HFFc6 (cell line): Measurements from ENCODE around the gene YIF1A. TPM values are rescaled to one million over a fixed set of nuclear protein-coding genes. Genes with fewer than 3 reads are reported as not detected.

Experiments
- DNase-seq: peaks from one replicate; pipeline ENCODE4 v3.0.0-alpha.2; 2018
- H3K27ac Mint-ChIP-seq: 2 replicates; pipeline ENCODE4 v1.8.0; 2020; ENCODE audit warnings: mild to moderate bottlenecking, mixed read lengths
- H3K27me3 Mint-ChIP-seq: 2 replicates; pipeline ENCODE4 v1.8.0; 2021; ENCODE audit warnings: mild to moderate bottlenecking, moderate library complexity, mixed read lengths; ENCODE audit not compliant: insufficient read depth
- H3K36me3 Mint-ChIP-seq: 2 replicates; pipeline ENCODE4 v1.8.0; 2021; ENCODE audit warnings: low read depth, mixed read lengths
- H3K4me1 Mint-ChIP-seq: 2 replicates; pipeline ENCODE4 v1.8.0; 2020; ENCODE audit warnings: low read depth, mixed read lengths
- H3K4me3 Mint-ChIP-seq: 2 replicates; pipeline ENCODE4 v1.8.0; 2020; ENCODE audit warnings: mild to moderate bottlenecking, moderate library complexity, mixed read lengths
- H3K9me3 Mint-ChIP-seq: 2 replicates; pipeline ENCODE4 v1.8.0; 2020; ENCODE audit warnings: mild to moderate bottlenecking, mixed read lengths
- total RNA-seq, 6 experiments: library from RNA; stranded (reverse); fragmentation: NEBNext Ultra II Directional; extraction: Animal tissue kit (Norgen Biotek cat#: 25700); gene quantifications; 2 replicates in 1 of 6; 3 replicates in 5 of 6; pipeline ENCODE4 v1.2.3, GENCODE V29; 2021
- TF ChIP-seq, protein P1 (sequence below): fragments of 200-600 bp; sonication (generic); IDR thresholded peaks from 2 replicates; pipeline ENCODE4 v1.5.0; 2021; ENCODE audit warnings: antibody characterized with exemption, mild to moderate bottlenecking

YIF1A gene
- total RNA-seq, 6 experiments from 2014 or later = 150 to 183 (median 153) TPM

GRCh38 chr11:66242095-66242765, 46.7 kb downstream of the YIF1A start:
- Mint-ChIP-seq H3K27me3 (peaks cover 3% of the 10 kb centered on the region), H3K9me3 (no peaks in the 10 kb centered on the region), H3K4me1 (no peaks in the 10 kb centered on the region), H3K4me3 (no peak overlapping the region), H3K36me3 (peaks cover 5% of the 10 kb centered on the region; the same call in 1 of the 2 replicates), H3K27ac (no peak overlapping the region)
- no peak for DNase-seq
- TF ChIP-seq, protein P1, sequence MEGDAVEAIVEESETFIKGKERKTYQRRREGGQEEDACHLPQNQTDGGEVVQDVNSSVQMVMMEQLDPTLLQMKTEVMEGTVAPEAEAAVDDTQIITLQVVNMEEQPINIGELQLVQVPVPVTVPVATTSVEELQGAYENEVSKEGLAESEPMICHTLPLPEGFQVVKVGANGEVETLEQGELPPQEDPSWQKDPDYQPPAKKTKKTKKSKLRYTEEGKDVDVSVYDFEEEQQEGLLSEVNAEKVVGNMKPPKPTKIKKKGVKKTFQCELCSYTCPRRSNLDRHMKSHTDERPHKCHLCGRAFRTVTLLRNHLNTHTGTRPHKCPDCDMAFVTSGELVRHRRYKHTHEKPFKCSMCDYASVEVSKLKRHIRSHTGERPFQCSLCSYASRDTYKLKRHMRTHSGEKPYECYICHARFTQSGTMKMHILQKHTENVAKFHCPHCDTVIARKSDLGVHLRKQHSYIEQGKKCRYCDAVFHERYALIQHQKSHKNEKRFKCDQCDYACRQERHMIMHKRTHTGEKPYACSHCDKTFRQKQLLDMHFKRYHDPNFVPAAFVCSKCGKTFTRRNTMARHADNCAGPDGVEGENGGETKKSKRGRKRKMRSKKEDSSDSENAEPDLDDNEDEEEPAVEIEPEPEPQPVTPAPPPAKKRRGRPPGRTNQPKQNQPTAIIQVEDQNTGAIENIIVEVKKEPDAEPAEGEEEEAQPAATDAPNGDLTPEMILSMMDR = no peak

DNA sequence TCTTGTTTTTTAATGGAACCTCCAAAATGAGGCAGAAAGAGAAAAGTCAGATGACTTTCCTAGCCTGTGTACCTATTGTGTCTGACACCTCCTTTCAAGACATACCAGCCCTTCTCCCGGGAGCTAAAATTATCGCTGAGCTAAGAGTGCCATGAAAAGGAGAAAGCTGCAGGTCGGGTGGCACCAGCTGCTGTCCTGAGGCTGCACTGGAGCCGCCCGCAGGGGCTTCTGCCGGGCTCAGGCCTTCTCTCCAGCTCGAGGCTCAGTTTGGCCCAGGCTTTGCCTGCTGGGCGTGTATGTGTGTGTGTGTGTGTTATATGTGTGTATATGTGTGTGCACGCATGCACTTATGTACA, 48.2 kb downstream of the YIF1A start:
- TF ChIP-seq, protein P1 = no peak
- no peaks in the 10 kb centered on the region for H3K4me1 Mint-ChIP-seq
- H3K36me3 Mint-ChIP-seq = peaks cover 5% of the 10 kb centered on the region; the same call in 1 of the 2 replicates
- no peaks in the 10 kb centered on the region for H3K9me3 Mint-ChIP-seq
- no peak overlapping the region for H3K27ac Mint-ChIP-seq
- H3K27me3 Mint-ChIP-seq = peaks cover 1% of the 10 kb centered on the region; the same call in 1 of the 2 replicates
- no peak for DNase-seq
- no peak overlapping the region; the same call in 1 of the 2 replicates for H3K4me3 Mint-ChIP-seq

GRCh38 chr11:66239998-66240780, 48.8 kb downstream of the YIF1A start:
- peaks cover 5% of the 10 kb centered on the region; the same call in 1 of the 2 replicates for H3K36me3 Mint-ChIP-seq
- H3K4me1 Mint-ChIP-seq = no peaks in the 10 kb centered on the region
- no peak overlapping the region for H3K27ac Mint-ChIP-seq
- H3K27me3 Mint-ChIP-seq = peaks cover 3% of the 10 kb centered on the region; the same call in 1 of the 2 replicates
- TF ChIP-seq, protein P1 = no peak
- H3K4me3 Mint-ChIP-seq = no peak overlapping the region
- H3K9me3 Mint-ChIP-seq = no peaks in the 10 kb centered on the region
- no peak for DNase-seq

- Mint-ChIP-seq H3K4me1 (no peaks in the 10 kb centered on the region), H3K36me3 (peaks cover 5% of the 10 kb centered on the region; the same call in 1 of the 2 replicates)
- no peak for DNase-seq
Observed at GRCh38 chr11:66239511-66239910, 49.4 kb downstream of the YIF1A start.

GRCh38 chr11:66238786-66239413, 50.0 kb downstream of the YIF1A start:
- peaks cover 3% of the 10 kb centered on the region; the same call in 1 of the 2 replicates for H3K27me3 Mint-ChIP-seq
- no peak for DNase-seq
- no peak overlapping the region for H3K4me3 Mint-ChIP-seq
- H3K36me3 Mint-ChIP-seq = peaks cover 5% of the 10 kb centered on the region; the same call in 1 of the 2 replicates
- TF ChIP-seq, protein P1 = no peak
- H3K4me1 Mint-ChIP-seq = no peaks in the 10 kb centered on the region
- no peaks in the 10 kb centered on the region for H3K9me3 Mint-ChIP-seq
- no peak overlapping the region for H3K27ac Mint-ChIP-seq

More at GRCh38 chr11:66239511-66239910, 49.4 kb downstream of the YIF1A start:
- TF ChIP-seq, protein P1 = no peak
- Mint-ChIP-seq H3K9me3 (no peaks in the 10 kb centered on the region), H3K27me3 (peaks cover 3% of the 10 kb centered on the region; the same call in 1 of the 2 replicates), H3K27ac (no peak overlapping the region), H3K4me3 (no peak overlapping the region)
